Smooth muscle cell of the umbilical artery (primary cell): ENCODE data around the gene OR51I2. TPM values are rescaled to one million over a fixed set of nuclear protein-coding genes. Genes with fewer than 3 reads are reported as not detected.

Source experiments
- total RNA-seq: library from RNA; depleted of rRNA; stranded (reverse); fragments of >200 nt; gene quantifications from 2 replicates; pipeline ENCODE4 v1.2.3, GENCODE V29; 2014

OR51I2 gene
- not detected in 2 replicates for total RNA-seq

GRCh38 chr11:5449023-5449422 lies at the start of gene OR51I2:
OR51I2 (plus strand) TSS chr11:5449323; CDS start chr11:5453489, 4,166 bp downstream.

GRCh38 chr11:5421811-5422210 lies 27.3 kb upstream of the OR51I2 start, which contains the start of gene OR51Q1:
OR51Q1 (plus strand) TSS chr11:5422111; CDS start chr11:5422201, 90 bp downstream.

DNA sequence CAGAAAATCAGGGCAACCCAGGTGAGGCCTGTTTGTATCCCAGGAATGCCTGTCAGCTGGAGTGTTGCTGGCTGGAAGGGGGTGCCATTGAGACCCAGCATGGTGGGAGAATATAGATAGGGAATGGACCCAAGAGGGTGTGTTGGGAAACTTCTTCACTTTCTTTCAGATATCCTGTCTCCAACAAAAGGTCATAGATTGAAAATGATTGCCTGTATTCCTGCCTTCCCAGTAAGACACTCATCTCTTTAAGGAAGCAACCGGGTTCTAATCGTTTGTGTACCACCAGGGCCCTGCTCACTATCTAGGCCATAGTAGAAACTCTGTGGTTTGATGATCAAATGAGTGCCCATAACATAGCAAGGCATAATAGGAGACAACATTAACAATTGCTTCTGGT lies 7.7 kb upstream of the OR51I2 start, which contains the start of gene OR51I1:
Gene OR51I1 (minus strand): TSS at position 101 of the 400 bp plus-strand sequence. CDS start 0 bp downstream, at position 101.

GRCh38 chr11:5488385-5488784 lies 39.3 kb downstream of the OR51I2 start, which contains the start of gene OR52D1:
OR52D1 (plus strand) TSS chr11:5488685; CDS start chr11:5488707, 22 bp downstream.

Other genes starting within 250 kb of the OR51I2 start
- gene OR51V1, start 248.6 kb upstream of the OR51I2 start, total RNA-seq = not detected in 2 replicates
- not detected in 2 replicates for gene HBB, start 222.3 kb upstream of the OR51I2 start, total RNA-seq
- gene HBD, start 214.8 kb upstream of the OR51I2 start, total RNA-seq = not detected in 2 replicates
- gene HBG1, start 199.5 kb upstream of the OR51I2 start, total RNA-seq = 0.37 TPM in 1 of 2 replicates, not detected in the other
- not detected in 2 replicates for gene HBG2, start 194.5 kb upstream of the OR51I2 start, total RNA-seq
- 0.23 TPM in 1 of 2 replicates, not detected in the other for gene HBE1, start 179.4 kb upstream of the OR51I2 start, total RNA-seq
- gene OR51B4, start 147.4 kb upstream of the OR51I2 start, total RNA-seq = not detected in 2 replicates
- gene OR51B2, start 125.0 kb upstream of the OR51I2 start, total RNA-seq = not detected in 2 replicates
- 0.09 and 0.30 TPM in 2 replicates for gene OR51B5, start 105.8 kb upstream of the OR51I2 start, total RNA-seq
- gene OR51B6, start 97.8 kb upstream of the OR51I2 start, total RNA-seq = not detected in 2 replicates
- gene OR51M1, start 65.5 kb upstream of the OR51I2 start, total RNA-seq = not detected in 2 replicates
- gene OR51Q1, start 27.2 kb upstream of the OR51I2 start, total RNA-seq = not detected in 2 replicates
- gene OR51I1, start 7.8 kb upstream of the OR51I2 start, total RNA-seq = not detected in 2 replicates
- gene OR52D1, start 39.4 kb downstream of the OR51I2 start, total RNA-seq = not detected in 2 replicates
- 0.14 TPM in 1 of 2 replicates, not detected in the other for gene UBQLN3, start 60.6 kb downstream of the OR51I2 start, total RNA-seq
- 0.05 and 0.30 TPM in 2 replicates for gene UBQLNL, start 67.4 kb downstream of the OR51I2 start, total RNA-seq
- gene OR52H1, start 99.2 kb downstream of the OR51I2 start, total RNA-seq = 0.30 and 0.42 TPM in 2 replicates
- gene OR52B6, start 131.6 kb downstream of the OR51I2 start, total RNA-seq = not detected in 2 replicates
- 4.8 and 8.7 TPM in 2 replicates for gene TRIM6, start 147.3 kb downstream of the OR51I2 start, total RNA-seq
- gene TRIM34, start 175.7 kb downstream of the OR51I2 start, total RNA-seq = 10.7 and 16.7 TPM in 2 replicates
- 39.2 and 54.7 TPM in 2 replicates for gene TRIM5, start 235.8 kb downstream of the OR51I2 start, total RNA-seq
- 134 and 153 TPM in 2 replicates for gene TRIM22, start 240.5 kb downstream of the OR51I2 start, total RNA-seq